ENCODE measurements around the gene SIGLEC10. TPM values are rescaled to one million over a fixed set of nuclear protein-coding genes. Genes with fewer than 3 reads are reported as not detected.
"Not testable (repeated sequence)": the region's sequence is repeated elsewhere in the genome, so short reads cannot be mapped to it uniquely, and the experiment has no call there.

SIGLEC10 gene
- total RNA-seq, 1 donor from 2014 or later, result 0.04 TPM

DNA sequence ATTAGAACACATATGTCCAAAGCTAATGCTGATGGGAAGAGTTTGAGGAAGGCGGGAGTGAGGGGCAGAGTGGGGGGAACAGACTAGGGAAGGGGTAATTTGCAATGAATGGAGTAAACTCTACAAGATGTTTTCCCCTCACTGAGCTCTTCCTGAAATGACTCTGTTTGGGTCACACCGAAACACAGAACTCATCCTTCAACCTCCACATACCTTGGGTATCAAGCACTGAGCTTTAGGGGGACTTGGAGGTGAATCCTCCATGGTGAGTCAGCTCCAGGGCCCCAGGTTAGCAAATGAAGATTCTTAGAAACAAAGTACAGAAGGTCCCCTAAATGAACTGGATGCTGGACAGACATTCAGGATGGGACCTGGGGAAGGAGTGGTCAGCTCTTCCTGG, 1.3 kb upstream of the SIGLEC10 start:
- H3K4me3 ChIP-seq (ENCODE audit: low read depth, low read length), result no peak overlapping the region
- H3K27me3 ChIP-seq (ENCODE audit: control insufficient read depth, insufficient read depth, low read length), result no peaks in the 10 kb centered on the region
- no peak for DNase-seq (ENCODE audit: low read depth)
- H3K36me3 ChIP-seq (ENCODE audit: control insufficient read depth, insufficient read depth, low read length), result no peaks in the 10 kb centered on the region
- no peak for TF ChIP-seq CTCF (IDR thresholded peaks at IDR 0.05; ENCODE audit: insufficient read depth, low read length, poor library complexity, severe bottlenecking)

DNA sequence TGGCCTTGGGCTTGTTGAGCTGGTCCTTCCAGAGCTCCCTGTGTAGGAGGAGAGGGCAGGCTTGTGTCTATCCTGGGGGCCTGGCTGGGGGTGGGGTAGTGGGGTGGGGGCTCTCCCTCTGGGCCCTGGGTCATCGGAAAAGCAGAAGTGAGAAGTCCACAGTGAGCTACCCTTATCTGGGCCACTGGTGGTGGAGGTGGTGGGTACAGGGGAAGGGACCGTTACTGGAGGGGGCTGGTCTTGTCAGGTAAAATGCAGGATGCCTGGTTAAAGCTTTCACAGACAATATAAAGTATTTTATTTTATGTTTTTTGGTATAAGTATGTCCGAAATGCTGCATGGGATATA, 342 bp upstream of the SIGLEC10 start:
- H3K36me3 ChIP-seq (ENCODE audit: control insufficient read depth, insufficient read depth, low read length), result no peaks in the 10 kb centered on the region
- no peaks in the 10 kb centered on the region for H3K27me3 ChIP-seq (ENCODE audit: control insufficient read depth, insufficient read depth, low read length)
- no peak for DNase-seq (ENCODE audit: low read depth)
- TF ChIP-seq CTCF (IDR thresholded peaks at IDR 0.05; ENCODE audit: insufficient read depth, low read length, poor library complexity, severe bottlenecking), result no peak
- H3K4me3 ChIP-seq (ENCODE audit: low read depth, low read length), result no peak overlapping the region

- H3K36me3 ChIP-seq (ENCODE audit: control insufficient read depth, insufficient read depth, low read length); DNase-seq (ENCODE audit: low read depth); H3K4me3 ChIP-seq (ENCODE audit: low read depth, low read length); H3K27me3 ChIP-seq (ENCODE audit: control insufficient read depth, insufficient read depth, low read length): not testable (repeated sequence)
These were observed 1.0 kb downstream of the SIGLEC10 start for GRCh38 chr19:51416422-51416821.

DNA sequence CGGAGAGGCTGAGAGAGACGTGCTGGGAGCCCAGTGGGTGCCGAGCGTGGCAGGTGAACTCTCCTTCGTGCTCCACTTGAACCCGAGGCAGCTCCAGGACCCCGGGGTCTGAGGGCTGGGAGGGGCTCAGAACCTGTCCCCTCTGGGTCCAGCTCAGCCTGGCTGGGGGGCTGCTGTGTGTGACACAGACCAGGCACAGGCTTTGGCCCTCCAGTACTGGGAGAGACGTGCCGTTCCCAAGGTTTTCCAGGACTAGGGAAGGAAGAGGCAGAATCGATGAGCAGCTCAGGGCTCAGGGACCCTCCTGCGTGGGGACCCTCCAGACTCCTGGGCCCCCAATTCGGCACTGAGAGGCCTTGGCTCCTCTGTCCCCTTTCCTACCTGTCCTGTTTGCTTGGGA, 2.3 kb downstream of the SIGLEC10 start:
- Histone ChIP-seq H3K27me3 (ENCODE audit: control insufficient read depth, insufficient read depth, low read length) (no peaks in the 10 kb centered on the region), H3K36me3 (ENCODE audit: control insufficient read depth, insufficient read depth, low read length) (no peaks in the 10 kb centered on the region), H3K4me3 (ENCODE audit: low read depth, low read length) (no peak overlapping the region)
- no peak for DNase-seq (ENCODE audit: low read depth)
- TF ChIP-seq CTCF (IDR thresholded peaks at IDR 0.05; ENCODE audit: insufficient read depth, low read length, poor library complexity, severe bottlenecking), result no peak

GRCh38 chr19:51410950-51411748, 6.3 kb downstream of the SIGLEC10 start:
- Histone ChIP-seq H3K36me3 (ENCODE audit: control insufficient read depth, insufficient read depth, low read length) (no peaks in the 10 kb centered on the region), H3K27me3 (ENCODE audit: control insufficient read depth, insufficient read depth, low read length) (no peaks in the 10 kb centered on the region), H3K4me3 (ENCODE audit: low read depth, low read length) (no peak overlapping the region)
- TF ChIP-seq CTCF (IDR thresholded peaks at IDR 0.05; ENCODE audit: insufficient read depth, low read length, poor library complexity, severe bottlenecking), result no peak
- DNase-seq (ENCODE audit: low read depth), result no peak

- Histone ChIP-seq H3K4me3 (ENCODE audit: low read depth, low read length) (no peak overlapping the region), H3K36me3 (ENCODE audit: control insufficient read depth, insufficient read depth, low read length) (no peaks in the 10 kb centered on the region), H3K27me3 (ENCODE audit: control insufficient read depth, insufficient read depth, low read length) (no peaks in the 10 kb centered on the region)
- no peak for DNase-seq (ENCODE audit: low read depth)
- TF ChIP-seq CTCF (IDR thresholded peaks at IDR 0.05; ENCODE audit: insufficient read depth, low read length, poor library complexity, severe bottlenecking), result no peak
These were observed 9.8 kb downstream of the SIGLEC10 start for GRCh38 chr19:51407511-51408131.

All from kidney epithelial cell (primary cell).